GM19438 (cell line): Measurements from ENCODE around the gene ZNF24.

Experiments
- ATAC-seq: cut with Tn5 transposase; IDR thresholded peaks from one replicate; pipeline ENCODE4 v1.9.1; 2021; ENCODE audit warnings: low read depth; ENCODE audit not compliant: unreplicated experiment

Gene ZNF24

GRCh38 chr18:35306588-35307250, 37.5 kb downstream of the ZNF24 start:
- no peak for ATAC-seq

GRCh38 chr18:35303610-35304009, 40.6 kb downstream of the ZNF24 start:
- ATAC-seq: no peak

GRCh38 chr18:35296060-35296459, 48.2 kb downstream of the ZNF24 start:
- ATAC-seq: no peak

- ATAC-seq: no peak
These were observed 53.1 kb downstream of the ZNF24 start for GRCh38 chr18:35291166-35291565.

- ATAC-seq: peak; percentile 95
These were observed 54.0 kb downstream of the ZNF24 start, which contains the start of gene ZSCAN30 for GRCh38 chr18:35290094-35290735. TSS of gene ZSCAN30 (minus strand) at chr18:35290229. CDS start at chr18:35264352, 25,877 bp downstream.

- peak; percentile 24 for ATAC-seq
These were observed 54.5 kb downstream of the ZNF24 start for GRCh38 chr18:35289727-35290093.

GRCh38 chr18:35289293-35289692, 54.9 kb downstream of the ZNF24 start:
- no peak for ATAC-seq

- no peak for ATAC-seq
These were observed 59.4 kb downstream of the ZNF24 start for GRCh38 chr18:35284841-35285240.

GRCh38 chr18:35283923-35284794, 60.1 kb downstream of the ZNF24 start:
- no peak for ATAC-seq

GRCh38 chr18:35282353-35282752, 61.9 kb downstream of the ZNF24 start:
- ATAC-seq: no peak
